OCI-LY7 (cell line): ENCODE results near the gene NEUROG2. TPM values are rescaled to one million over a fixed set of nuclear protein-coding genes. Genes with fewer than 3 reads are reported as not detected.

Source experiments
- Bru-seq: library from RNA; stranded (reverse); fragments of 400-500 nt; gene quantifications from one replicate; lab custom pipeline; 2021; lab: Mats Ljungman, UMichigan
- BruChase-seq, 2 experiments: library from RNA; stranded (reverse); fragments of 400-500 nt; gene quantifications; one replicate each; lab custom pipeline; 2021; lab: Mats Ljungman, UMichigan
- BruUV-seq: library from RNA; stranded (reverse); fragments of 400-500 nt; replicated peaks from 2 replicates; lab custom pipeline; 2021; lab: Mats Ljungman, UMichigan
- CTCF ChIA-PET: fragments of 300-600 bp; sonication (Branson Sonifier 250); formaldehyde crosslinking; loops from one replicate; lab custom pipeline; 2022; ENCODE audit warnings: antibody characterized with exemption; ENCODE audit not compliant: unreplicated experiment; lab: Charles Lee
- POLR2A ChIA-PET: fragments of 300-600 bp; sonication (Branson Sonifier 250); formaldehyde crosslinking; loops from one replicate; lab custom pipeline; 2022; ENCODE audit warnings: antibody characterized with exemption; lab: Charles Lee
- DNase-seq: peaks from one replicate; pipeline ENCODE4 v3.0.0-alpha.2; 2015; ENCODE audit warnings: low spot score
- H2AFZ ChIP-seq: fragments of 200-600 bp; sonication (generic), shearing (Covaris generic); 2 replicates; pipeline ENCODE4 v1.6.1; 2014; ENCODE audit warnings: mild to moderate bottlenecking, antibody characterized with exemption, low read length, moderate library complexity
- H3K27ac ChIP-seq: fragments of 200-600 bp; sonication (generic); 2 replicates; pipeline ENCODE4 v1.5.1; 2014; ENCODE audit warnings: mixed run types, low read depth, mild to moderate bottlenecking, moderate library complexity, low read length, inconsistent platforms; ENCODE audit not compliant: poor library complexity, severe bottlenecking
- H3K36me3 ChIP-seq: fragments of 200-600 bp; sonication (generic); 2 replicates; pipeline ENCODE4 v1.6.1; 2014; ENCODE audit warnings: mild to moderate bottlenecking, antibody characterized with exemption, low read length, moderate library complexity, mixed read lengths; ENCODE audit not compliant: insufficient read depth
- H3K4me1 ChIP-seq: fragments of 200-600 bp; sonication (generic); 2 replicates; pipeline ENCODE4 v1.5.1; 2014; ENCODE audit warnings: mild to moderate bottlenecking, low read length; ENCODE audit not compliant: insufficient read depth, poor library complexity, severe bottlenecking
- H3K4me2 ChIP-seq: fragments of 200-600 bp; sonication (generic); 2 replicates; pipeline ENCODE4 v1.6.1; 2014; ENCODE audit warnings: mild to moderate bottlenecking, low read length
- H3K4me3 ChIP-seq: fragments of 200-600 bp; sonication (generic); 2 replicates; pipeline ENCODE4 v1.5.1; 2014; ENCODE audit warnings: mild to moderate bottlenecking, low read depth, low read length; ENCODE audit not compliant: poor library complexity, severe bottlenecking
- H3K79me2 ChIP-seq: fragments of 200-600 bp; sonication (generic); 2 replicates; pipeline ENCODE4 v1.6.1; 2016; ENCODE audit warnings: low read depth, mild to moderate bottlenecking, low read length, moderate library complexity, mixed read lengths; ENCODE audit not compliant: insufficient read depth
- H3K9me2 ChIP-seq: fragments of 200-600 bp; sonication (generic); 2 replicates; pipeline ENCODE4 v1.6.1; 2016; ENCODE audit warnings: mild to moderate bottlenecking, low read length, mixed read lengths; ENCODE audit not compliant: insufficient read depth
- H3K9me3 ChIP-seq: fragments of 200-600 bp; sonication (generic); 2 replicates; pipeline ENCODE4 v1.6.1; 2014; ENCODE audit warnings: mild to moderate bottlenecking, mixed run types, low read length, mixed read lengths
- H4K20me1 ChIP-seq: fragments of 200-600 bp; sonication (generic); 2 replicates; pipeline ENCODE4 v1.6.1; 2014; ENCODE audit warnings: mild to moderate bottlenecking, antibody characterized with exemption, low read length, moderate library complexity, mixed read lengths; ENCODE audit not compliant: insufficient read depth
- CTCF ChIP-seq: fragments of 200-600 bp; sonication (generic); conservative IDR thresholded peaks from 2 replicates; pipeline ENCODE4 v1.5.1; 2014; ENCODE audit warnings: mild to moderate bottlenecking, antibody characterized with exemption, low read length, moderate library complexity, mixed read lengths
- EZH2phosphoT487 ChIP-seq: fragments of 200-600 bp; sonication (generic); IDR thresholded peaks from 2 replicates; pipeline ENCODE4 v1.6.1; 2018; ENCODE audit warnings: low read depth, borderline replicate concordance, mild to moderate bottlenecking, mixed run types, antibody characterized with exemption, low read length, moderate library complexity, mixed read lengths
- intact Hi-C: fragments of 100-400 bp; cut with micrococcal nuclease; formaldehyde crosslinking; loops from one replicate; pipeline ENCODE4 v1.10.0; 2022; ENCODE audit not compliant: unreplicated experiment
- long read RNA-seq: library from polyadenylated mRNA; stranded (forward); transcript quantifications from one replicate; pipeline ENCODE4 v2.0.0, GENCODE V29; 2022
- total RNA-seq, 2 experiments: library from RNA; depleted of rRNA in 1 of 2; stranded (reverse); fragments of >200 nt in 1 of 2; shearing (Covaris generic) in 1 of 2; gene quantifications; 2 replicates each; pipeline ENCODE4 v1.2.3, GENCODE V29; 2014 to 2022

Gene NEUROG2
- total RNA-seq (2014; rRNA removed; shearing (Covaris generic)) = 0.06 TPM in 1 of 2 replicates, not detected in the other
- not detected in 2 replicates for total RNA-seq (2022)
- not detected for Bru-seq, nascent RNA
- BruChase-seq, experiment 1, labeled RNA remaining after a 6-hour chase = not detected
- BruChase-seq, experiment 2, labeled RNA remaining after a 2-hour chase = percentile 22 among the genes with signal in this experiment
- long read RNA-seq = 0 reads

DNA sequence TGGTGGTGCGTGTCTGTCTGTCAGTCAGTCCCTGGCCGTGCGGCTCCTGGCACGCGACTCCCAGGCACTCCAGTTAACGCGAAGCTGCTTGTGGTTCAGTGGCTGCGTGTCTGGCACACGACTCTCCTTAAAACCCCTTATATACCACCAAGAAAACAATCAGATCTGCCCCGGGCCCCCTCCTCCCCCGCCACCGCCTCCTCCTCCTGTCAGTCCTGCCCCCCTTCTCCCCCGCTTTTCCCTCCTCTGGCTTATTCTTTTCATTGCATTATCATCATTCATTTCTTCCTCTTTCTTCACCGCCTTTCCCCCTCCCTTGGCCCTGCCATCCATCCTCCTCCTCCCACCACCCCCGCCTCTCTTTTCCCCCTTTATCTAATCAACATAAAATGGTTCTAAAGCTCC, at the start of gene NEUROG2:
Gene NEUROG2, minus strand, starts transcription at position 115 of the 405 bp plus-strand sequence. CDS start 705 bp downstream, outside the sequence.
- H2AFZ ChIP-seq = peak within 1 kb of the TSS; percentile 70
- POLR2A ChIA-PET = interaction anchor here (0.6 to 1.1 kb wide), 5 partner anchors 18 to 1893 kb away, joined by 3 to 8 read pairs (median 4); no protein-coding TSS in a partner anchor
- no peak within 1 kb of the TSS for H3K27ac ChIP-seq
- no peaks in the 10 kb centered on the region for H3K36me3 ChIP-seq
- CTCF ChIA-PET = interaction anchor here (0.6 kb wide), 5 partner anchors 57 to 362 kb away, joined by 3 to 10 read pairs (median 3); no protein-coding TSS in a partner anchor
- peak within 1 kb of the TSS; percentile 67 for H3K4me3 ChIP-seq
- H4K20me1 ChIP-seq = no peaks in the 10 kb centered on the region
- no TSS peak for BruUV-seq
- TF ChIP-seq CTCF (no peak), EZH2phosphoT487 (no peak)
- H3K4me1 ChIP-seq = peaks cover 34% of the 10 kb centered on the region
- DNase-seq = no peak
- H3K79me2 ChIP-seq = no peaks in the 10 kb centered on the region
- no peaks in the 10 kb centered on the region for H3K9me3 ChIP-seq
- H3K4me2 ChIP-seq = peak within 1 kb of the TSS; percentile 92
- no peaks in the 10 kb centered on the region for H3K9me2 ChIP-seq
- intact Hi-C loops = no loop called here

- CTCF ChIA-PET = no interaction called here
- POLR2A ChIA-PET = interaction anchor here (0.7 to 0.9 kb wide), 2 partner anchors 350 to 543 kb away, joined by 3 to 4 read pairs; no protein-coding TSS in a partner anchor
- peak; percentile 45 for TF ChIP-seq CTCF
- TF ChIP-seq EZH2phosphoT487 = no peak
Measured at GRCh38 chr4:112564706-112565270, 48.8 kb upstream of the NEUROG2 start.

More at GRCh38 chr4:112564706-112565270, 48.8 kb upstream of the NEUROG2 start:
- intact Hi-C loops = no loop called here
- BruUV-seq = no TSS peak
- Histone ChIP-seq H4K20me1 (no peaks in the 10 kb centered on the region), H3K27ac (no peak overlapping the region), H2AFZ (no peak overlapping the region), H3K4me2 (no peak overlapping the region), H3K9me2 (no peaks in the 10 kb centered on the region), H3K36me3 (peaks cover 47% of the 10 kb centered on the region), H3K4me3 (no peak overlapping the region), H3K4me1 (peaks cover 10% of the 10 kb centered on the region), H3K79me2 (no peaks in the 10 kb centered on the region), H3K9me3 (peaks cover 4% of the 10 kb centered on the region; the same call in 1 of the 2 replicates)
- no peak for DNase-seq
